ENCODE measurements around the gene STRIP2. TPM values are rescaled to one million over a fixed set of nuclear protein-coding genes. Genes with fewer than 3 reads are reported as not detected.
A peak's percentile ranks its signal among the peaks of the same experiment; 100 is the strongest.

The STRIP2 gene
- total and polyA plus RNA-seq, 9 of the 15 experiments (the other 6 are each of a cell fraction or from before 2014, with no cell fraction given) = 10.1 to 81.8 (median 42.3) TPM

DNA sequence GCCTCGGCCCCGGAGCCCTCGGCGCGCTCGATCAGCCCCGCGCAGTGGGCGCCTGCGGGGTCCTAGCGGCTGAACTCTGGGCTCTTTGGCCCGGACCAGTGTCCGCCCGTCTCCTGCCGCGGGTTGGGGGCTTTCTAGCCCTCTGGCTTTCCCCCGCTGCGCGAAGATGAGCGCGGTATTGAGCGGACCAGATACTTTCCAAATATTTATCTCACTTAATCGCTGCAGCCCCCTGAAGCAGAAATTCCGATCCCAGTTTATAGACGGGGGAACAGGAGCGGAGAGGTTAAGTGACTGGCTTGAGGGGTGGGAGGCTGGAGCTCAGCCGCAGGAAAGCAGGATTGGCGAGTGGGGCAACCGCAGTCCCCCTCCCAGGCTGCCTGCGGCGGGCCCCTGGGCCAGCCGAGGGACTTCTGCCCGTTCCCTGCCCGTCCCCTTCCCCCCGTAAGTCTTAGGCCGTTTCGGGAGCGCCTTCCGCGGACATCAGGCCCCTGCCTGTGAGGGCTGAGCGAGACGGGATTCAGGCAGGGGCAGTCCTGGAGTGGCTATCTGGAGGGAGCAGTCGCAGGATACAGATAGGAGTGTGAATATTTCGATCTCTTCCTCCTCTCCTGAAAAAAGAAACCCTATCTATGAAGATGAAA, 565 bp downstream of the STRIP2 start (continued):
- TF ChIP-seq ZNF740 (CRISPR knock-in tag; IDR thresholded peaks at IDR 0.05) (peak; percentile 42; the same call in 1 of the 2 replicates), ZNF740 (tag; IDR thresholded peaks at IDR 0.05) (no peak), ZNF143 (CRISPR knock-in tag; IDR thresholded peaks at IDR 0.05) (0 out of 2 replicates have a peak, but pooled peaks have one; percentile 9), DPF2 (IDR thresholded peaks at IDR 0.05) (no peak), SMAD2 (IDR thresholded peaks at IDR 0.05; ENCODE audit: low read depth, low read length) (no peak), MEF2D (tag; conservative IDR thresholded peaks at IDR 0.05; ENCODE audit: low read depth) (no peak), ZNF561 (CRISPR knock-in tag; conservative IDR thresholded peaks at IDR 0.05) (no peak), BCOR (IDR thresholded peaks at IDR 0.05) (no peak), TCF3 (CRISPR knock-in tag; IDR thresholded peaks at IDR 0.05) (peak; percentile 17), KDM1A (IDR thresholded peaks at IDR 0.05) (no peak), CBFA2T2 (conservative IDR thresholded peaks at IDR 0.05) (0 out of 2 replicates have a peak, but pooled peaks have one; percentile 22), TEAD4 (IDR thresholded peaks at IDR 0.05; ENCODE audit: low read length) (peak; percentile 32), TEAD4 (CRISPR knock-in tag; IDR thresholded peaks at IDR 0.05; ENCODE audit: borderline replicate concordance) (no peak), SIN3A (IDR thresholded peaks at IDR 0.05; ENCODE audit: borderline replicate concordance in 2 of 2, control insufficient read depth in 1 of 2, low read depth in 2 of 2, low read length in 2 of 2) (peak in 1 of 2 experiments; percentile 18; a peak in 1 of 4 replicates), NEUROD1 (IDR thresholded peaks at IDR 0.05; ENCODE audit: borderline replicate concordance, low read depth, low read length, partially characterized antibody) (peak; percentile 18), POLR2AphosphoS5 (IDR thresholded peaks at IDR 0.05; ENCODE audit: control insufficient read depth, insufficient read depth, low read depth, low read length) (peak; percentile 32; the same call in 1 of the 2 replicates), HMGN3 (IDR thresholded peaks at IDR 0.05; ENCODE audit: borderline replicate concordance, extremely low read depth, insufficient read length, low read depth, low read length) (peak; percentile 25), MAZ (CRISPR knock-in tag; conservative IDR thresholded peaks at IDR 0.05 in 1 of 2, IDR thresholded peaks at IDR 0.05 in 1 of 2) (0 out of 4 replicates have a peak, but pooled peaks of 1 of the 2 experiments have one; percentile 38), MYC (IDR thresholded peaks at IDR 0.05; ENCODE audit: low read depth, low read length) (no peak), MYC (CRISPR knock-in tag; IDR thresholded peaks at IDR 0.05; ENCODE audit: borderline replicate concordance, low read depth) (0 out of 2 replicates have a peak, but pooled peaks have one; percentile 17), CGGBP1 (CRISPR knock-in tag; IDR thresholded peaks at IDR 0.05) (no peak), BRCA1 (IDR thresholded peaks at IDR 0.05) (no peak), BRCA1 (CRISPR knock-in tag; IDR thresholded peaks at IDR 0.05) (0 out of 2 replicates have a peak, but pooled peaks have one; percentile 83), TCF7 (IDR thresholded peaks at IDR 0.05; ENCODE audit: borderline replicate concordance) (no peak), CAMTA2 (CRISPR knock-in tag; conservative IDR thresholded peaks at IDR 0.05) (no peak)
- TF ChIP-seq, protein P1, sequence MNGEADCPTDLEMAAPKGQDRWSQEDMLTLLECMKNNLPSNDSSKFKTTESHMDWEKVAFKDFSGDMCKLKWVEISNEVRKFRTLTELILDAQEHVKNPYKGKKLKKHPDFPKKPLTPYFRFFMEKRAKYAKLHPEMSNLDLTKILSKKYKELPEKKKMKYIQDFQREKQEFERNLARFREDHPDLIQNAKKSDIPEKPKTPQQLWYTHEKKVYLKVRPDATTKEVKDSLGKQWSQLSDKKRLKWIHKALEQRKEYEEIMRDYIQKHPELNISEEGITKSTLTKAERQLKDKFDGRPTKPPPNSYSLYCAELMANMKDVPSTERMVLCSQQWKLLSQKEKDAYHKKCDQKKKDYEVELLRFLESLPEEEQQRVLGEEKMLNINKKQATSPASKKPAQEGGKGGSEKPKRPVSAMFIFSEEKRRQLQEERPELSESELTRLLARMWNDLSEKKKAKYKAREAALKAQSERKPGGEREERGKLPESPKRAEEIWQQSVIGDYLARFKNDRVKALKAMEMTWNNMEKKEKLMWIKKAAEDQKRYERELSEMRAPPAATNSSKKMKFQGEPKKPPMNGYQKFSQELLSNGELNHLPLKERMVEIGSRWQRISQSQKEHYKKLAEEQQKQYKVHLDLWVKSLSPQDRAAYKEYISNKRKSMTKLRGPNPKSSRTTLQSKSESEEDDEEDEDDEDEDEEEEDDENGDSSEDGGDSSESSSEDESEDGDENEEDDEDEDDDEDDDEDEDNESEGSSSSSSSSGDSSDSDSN (IDR thresholded peaks at IDR 0.05; ENCODE audit: borderline replicate concordance in 1 of 2, low read depth in 2 of 2, low read length in 2 of 2) = peak; percentile 77 to 78; a peak in 2 of 4 replicates

All from K562 (cell line).